BJ (cell line): ENCODE measurements around the gene RAC2. TPM values are rescaled to one million over a fixed set of nuclear protein-coding genes. Genes with fewer than 3 reads are reported as not detected.

Experiments used
- CTCF ChIA-PET: fragments of 350-600 bp; formaldehyde crosslinking; extraction: SDS; loops from one replicate; lab custom pipeline; 2021; ENCODE audit warnings: antibody characterized with exemption, inconsistent platforms; lab: Yijun Ruan, JAX
- POLR2A ChIA-PET: fragments of 300-600 bp; sonication (Branson Sonifier 250); formaldehyde crosslinking; extraction: SDS; loops from one replicate; lab custom pipeline; 2021; ENCODE audit warnings: antibody characterized with exemption; lab: Charles Lee
- DNase-seq: peaks from one replicate; pipeline ENCODE4 v3.0.0-alpha.2; 2011; ENCODE audit warnings: low read depth
- H3K27me3 ChIP-seq: 2 replicates; pipeline ENCODE4 v1.6.0; 2011; ENCODE audit warnings: low read length; ENCODE audit not compliant: control insufficient read depth, insufficient read depth
- H3K36me3 ChIP-seq: 2 replicates; pipeline ENCODE4 v1.5.1; 2011; ENCODE audit warnings: low read length; ENCODE audit not compliant: control insufficient read depth, insufficient read depth
- H3K4me3 ChIP-seq: 2 replicates; pipeline ENCODE4 v1.5.1; 2011; ENCODE audit warnings: low read depth, mild to moderate bottlenecking, control low read depth, low read length
- CTCF ChIP-seq: IDR thresholded peaks from 2 replicates; pipeline ENCODE4 v1.5.1; 2011; ENCODE audit warnings: low read depth, mild to moderate bottlenecking, control low read depth, inconsistent platforms, low read length, moderate library complexity; ENCODE audit not compliant: insufficient read depth
- polyA plus RNA-seq: library from polyadenylated mRNA; depleted of rRNA; stranded (reverse); fragments of >200 nt; gene quantifications from 2 replicates; pipeline ENCODE4 v1.2.3, GENCODE V29; 2011

The RAC2 gene
- polyA plus RNA-seq, 1 experiment: 25.7 TPM

DNA sequence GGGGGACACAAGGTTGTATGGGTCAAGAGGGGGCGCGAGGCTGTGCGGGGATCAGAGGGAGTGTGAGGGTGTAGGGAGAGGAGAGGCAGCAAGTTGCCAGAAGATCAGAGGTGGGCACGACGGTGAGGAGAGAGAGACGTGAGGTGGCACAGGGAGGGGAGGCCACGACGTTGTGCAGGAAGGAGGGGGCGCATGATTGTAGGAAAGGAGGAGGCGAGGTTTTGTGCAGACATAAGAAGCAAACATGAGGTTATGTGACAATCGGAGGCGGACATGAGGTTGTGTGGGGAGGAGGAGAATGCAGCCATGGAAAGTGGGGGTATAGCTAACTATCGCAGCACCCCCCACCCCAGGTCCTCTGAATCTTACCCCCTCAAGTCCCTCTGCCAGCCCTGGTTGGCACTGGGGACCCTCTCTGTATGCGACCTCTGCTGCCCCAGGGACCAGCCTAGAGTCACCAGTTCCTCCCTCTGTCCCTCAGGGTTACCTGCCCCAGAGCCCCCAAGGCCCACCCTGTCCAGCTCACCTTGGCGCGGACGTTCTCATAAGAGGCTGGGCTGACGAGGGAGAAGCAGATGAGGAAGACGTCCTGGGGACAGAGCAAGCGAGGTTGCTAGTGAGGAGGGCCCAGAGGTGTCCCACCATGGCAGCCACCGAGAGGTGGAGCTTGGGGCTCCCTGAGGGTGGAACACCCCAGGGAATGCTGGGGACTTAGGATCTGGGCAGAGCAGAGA lies 12.5 kb downstream of the RAC2 start:
- Histone ChIP-seq H3K27me3 (no peaks in the 10 kb centered on the region), H3K4me3 (no peak overlapping the region), H3K36me3 (no peaks in the 10 kb centered on the region; the same call in 1 of the 2 replicates)
- POLR2A ChIA-PET: no interaction called here
- no peak for DNase-seq
- CTCF ChIA-PET: interaction anchor here (3.7 kb wide), 1 partner anchor 28 kb away, joined by 46 read pairs; no protein-coding TSS in a partner anchor
- no peak for TF ChIP-seq CTCF

GRCh38 chr22:37230673-37231405 lies 13.2 kb downstream of the RAC2 start:
- ChIA-PET POLR2A (no interaction called here), CTCF (interaction anchor here (0.9 to 3.7 kb wide), 5 partner anchors 15 to 198 kb away, joined by 3 to 46 read pairs (median 6); no protein-coding TSS in a partner anchor)
- no peak for DNase-seq
- TF ChIP-seq CTCF: no peak
- H3K36me3 ChIP-seq: no peaks in the 10 kb centered on the region; the same call in 1 of the 2 replicates
- no peaks in the 10 kb centered on the region for H3K27me3 ChIP-seq
- no peak overlapping the region for H3K4me3 ChIP-seq

GRCh38 chr22:37229805-37230672 lies 14.0 kb downstream of the RAC2 start:
- CTCF ChIA-PET: interaction anchor here (0.9 to 3.7 kb wide), 7 partner anchors 12 to 309 kb away, joined by 3 to 46 read pairs (median 6); no protein-coding TSS in a partner anchor
- TF ChIP-seq CTCF: no peak
- H3K27me3 ChIP-seq: no peaks in the 10 kb centered on the region
- H3K4me3 ChIP-seq: no peak overlapping the region
- POLR2A ChIA-PET: interaction anchor here (0.6 kb wide), 1 partner anchor 19 kb away, joined by 3 read pairs; no protein-coding TSS in a partner anchor
- no peaks in the 10 kb centered on the region; the same call in 1 of the 2 replicates for H3K36me3 ChIP-seq
- DNase-seq: peak; percentile 28

DNA sequence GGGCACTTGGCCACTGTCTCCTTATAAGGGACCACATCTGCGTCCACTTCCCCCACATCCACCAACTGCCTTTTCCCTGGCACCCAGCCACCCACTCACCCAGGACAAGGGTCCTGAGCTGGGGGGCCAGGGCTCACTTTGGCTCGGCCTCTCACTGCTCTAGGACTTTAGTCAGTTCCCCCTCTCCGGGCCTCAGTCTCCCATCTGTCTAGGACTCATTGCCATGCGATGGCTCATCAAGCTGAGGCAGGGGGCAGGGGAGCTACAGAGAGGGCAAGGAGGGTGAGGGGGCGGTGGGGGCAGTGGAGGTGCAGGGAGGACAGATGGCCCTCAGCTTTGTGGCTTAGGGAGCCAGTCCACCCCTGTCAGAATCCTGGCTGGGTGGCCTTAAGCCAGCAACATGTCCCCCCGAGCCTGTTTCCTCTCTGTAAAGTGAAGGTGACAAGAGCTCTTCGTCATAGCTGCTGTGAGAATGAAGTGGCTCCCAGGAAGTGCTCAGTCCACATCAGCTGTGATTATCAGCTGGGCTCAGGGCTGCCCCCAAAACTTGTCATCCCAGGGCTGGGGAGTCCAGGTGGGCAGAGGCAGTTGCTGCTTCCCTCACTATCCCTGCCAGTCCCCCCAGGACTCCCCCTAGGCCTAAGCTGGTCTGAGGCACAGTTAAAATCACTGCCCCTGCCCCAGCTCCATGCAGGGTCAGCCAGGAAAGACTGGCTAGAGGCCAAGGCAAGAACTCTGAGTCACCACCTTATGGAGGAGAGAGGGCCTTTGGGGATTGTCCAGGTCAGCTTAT lies 14.9 kb downstream of the RAC2 start:
- Histone ChIP-seq H3K27me3 (no peaks in the 10 kb centered on the region), H3K4me3 (no peak overlapping the region), H3K36me3 (no peaks in the 10 kb centered on the region; the same call in 1 of the 2 replicates)
- ChIA-PET CTCF (interaction anchor here (1.0 to 3.7 kb wide), 7 partner anchors 13 to 309 kb away, joined by 3 to 46 read pairs (median 6); no protein-coding TSS in a partner anchor), POLR2A (interaction anchor here (0.6 kb wide), 1 partner anchor 18 kb away, joined by 3 read pairs; no protein-coding TSS in a partner anchor)
- peak; percentile 30 for DNase-seq
- no peak for TF ChIP-seq CTCF
